Loucy (cell line): ENCODE results near the gene XG.
"Not testable (repeated sequence)": the region's sequence is repeated elsewhere in the genome, so short reads cannot be mapped to it uniquely, and the experiment has no call there.

Source experiments
- CTCF ChIP-seq: fragments of 200-600 bp; sonication (generic); conservative IDR thresholded peaks from 2 replicates; pipeline ENCODE4 v1.5.1; 2014; ENCODE audit warnings: mild to moderate bottlenecking, antibody characterized with exemption, low read length
- EZH2phosphoT487 ChIP-seq: fragments of 200-600 bp; IDR thresholded peaks from 2 replicates; pipeline ENCODE4 v1.6.1; 2018; ENCODE audit warnings: antibody characterized with exemption, mild to moderate bottlenecking, moderate library complexity, borderline replicate concordance

GRCh38 chrX:2803486-2803885, 51.6 kb downstream of the XG start:
- not testable (repeated sequence) for TF ChIP-seq CTCF, EZH2phosphoT487
